Fibroblast of upper back skin (primary cell): ENCODE measurements around the gene FAM180A.
"Not testable (repeated sequence)": the region's sequence is repeated elsewhere in the genome, so short reads cannot be mapped to it uniquely, and the experiment has no call there.

Source experiments
- DNase-seq: peaks from one replicate; pipeline ENCODE4 v3.0.0-alpha.2; 2013

The FAM180A gene

DNA sequence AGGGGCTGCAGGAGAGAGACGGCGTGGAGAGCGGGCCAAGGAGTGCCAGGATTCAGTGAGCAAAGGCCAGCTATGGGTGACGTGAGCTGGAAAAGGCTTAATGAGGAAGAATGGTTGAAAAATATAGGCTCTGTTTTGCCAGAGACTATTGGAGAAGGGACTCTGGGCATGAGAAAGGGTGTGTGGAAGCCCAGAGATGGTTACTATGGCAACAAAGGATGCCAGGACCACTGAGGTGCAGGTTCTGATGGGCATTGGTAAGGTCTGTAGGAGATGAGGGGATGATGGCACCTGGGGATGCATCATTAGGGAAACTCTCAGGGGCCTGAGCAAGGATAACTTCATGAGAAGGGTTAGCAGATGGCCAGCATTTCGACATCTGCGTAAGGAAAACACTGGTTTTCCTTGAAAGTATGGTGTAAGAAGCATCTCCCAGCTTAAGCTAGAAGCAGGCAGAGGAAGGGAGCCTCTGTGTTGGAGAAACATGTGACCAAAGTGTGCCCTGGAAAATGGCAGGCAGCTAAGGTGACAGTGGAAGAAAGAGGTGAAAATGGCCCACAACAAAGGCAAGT is 21.6 kb upstream of the FAM180A start:
- DNase-seq, result peak; percentile 47

DNA sequence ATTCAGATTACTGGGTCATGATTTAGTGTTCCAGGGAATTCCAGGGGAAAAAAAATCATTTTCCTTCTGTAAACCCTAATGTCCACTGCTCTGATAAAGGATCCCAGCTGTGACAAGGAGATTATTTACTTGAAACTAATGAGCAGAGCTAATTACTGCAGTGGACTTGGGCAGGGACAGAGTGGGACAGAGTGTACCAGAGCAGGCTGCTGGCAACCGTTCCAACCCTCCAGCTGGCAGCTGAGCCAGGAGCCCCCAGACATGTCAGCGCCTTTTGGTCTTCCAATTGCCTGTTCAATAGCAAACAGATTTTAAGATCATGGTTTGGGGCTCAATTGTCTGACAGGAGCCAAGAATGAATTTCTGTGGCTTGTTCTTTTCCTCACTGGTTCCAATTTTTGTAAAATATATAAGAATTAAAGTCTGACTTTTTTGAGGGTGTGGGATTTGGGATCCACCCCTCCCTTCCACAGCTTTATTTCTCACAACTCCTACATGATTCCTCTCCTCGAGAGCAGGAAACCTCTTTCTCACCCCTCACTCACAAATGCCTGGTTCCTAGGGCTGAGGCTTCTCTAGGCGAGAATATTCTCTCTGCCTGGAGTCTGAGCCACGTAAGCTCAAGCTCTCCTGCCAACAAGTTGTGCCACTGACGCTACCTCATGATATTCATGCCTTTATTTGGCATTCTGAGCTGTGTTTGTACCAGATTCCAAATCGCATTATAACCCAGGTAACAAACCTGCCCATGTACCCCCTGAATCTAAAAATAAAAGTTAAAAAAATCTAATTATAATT is 20.6 kb upstream of the FAM180A start:
- no peak for DNase-seq

DNA sequence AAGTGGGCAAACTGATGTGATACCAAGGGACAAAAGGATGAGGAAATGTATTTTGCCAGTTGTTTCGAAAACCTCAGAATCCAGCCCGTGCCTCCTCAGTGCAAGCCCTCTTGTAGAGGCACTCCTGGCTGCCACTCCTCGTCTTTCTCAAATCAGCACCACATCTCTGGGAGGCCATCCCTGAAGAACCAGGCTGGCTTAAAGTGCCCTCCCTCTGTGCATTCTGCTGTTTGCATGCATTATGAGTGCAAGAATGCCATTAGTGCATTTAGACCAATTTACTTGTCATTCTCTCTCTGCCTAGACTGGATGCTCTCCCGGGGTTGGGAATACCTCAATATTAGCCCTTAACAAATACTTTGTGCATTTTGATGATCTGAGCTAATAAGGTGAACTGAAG is 19.9 kb upstream of the FAM180A start:
- no peak for DNase-seq

DNA sequence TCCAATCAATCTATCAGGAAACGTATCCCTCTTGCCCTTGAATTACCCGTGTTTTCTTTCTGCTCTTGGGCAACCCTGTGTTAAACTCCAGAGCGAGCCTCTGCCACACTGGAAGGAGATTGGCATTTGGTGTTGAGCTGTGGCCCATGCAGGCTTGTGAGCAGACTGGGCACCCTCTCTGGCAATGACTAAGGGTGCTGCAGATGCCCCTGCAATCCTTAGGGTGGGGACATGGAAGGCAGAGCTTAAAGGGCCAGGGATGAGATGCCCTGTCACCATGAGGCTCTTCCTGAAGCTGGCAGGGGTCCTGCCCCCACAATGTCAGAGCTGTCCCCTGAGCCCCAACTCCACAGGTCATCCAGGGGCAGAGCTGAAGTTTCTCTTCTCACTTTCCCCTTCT is 19.5 kb upstream of the FAM180A start:
- DNase-seq, result no peak

DNA sequence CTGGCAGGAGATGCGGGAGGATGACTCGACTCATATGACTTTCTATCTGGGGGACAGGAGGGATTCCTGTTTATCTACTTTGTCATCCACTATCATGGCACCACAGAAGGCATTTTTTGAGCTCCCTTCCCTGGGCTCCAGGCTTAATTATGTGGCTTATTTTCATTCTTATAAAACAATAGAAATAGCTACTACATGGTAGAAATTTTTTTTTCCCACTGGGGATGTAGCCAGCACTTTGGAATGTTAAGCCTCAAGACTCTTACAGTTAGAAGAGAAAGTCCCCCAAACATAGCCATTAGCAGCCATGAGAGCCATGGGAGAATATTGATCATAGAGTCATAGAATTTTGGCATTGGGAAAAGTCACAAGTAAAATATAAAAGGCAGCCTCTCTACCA is 14.6 kb upstream of the FAM180A start:
- peak; percentile 71 for DNase-seq

DNA sequence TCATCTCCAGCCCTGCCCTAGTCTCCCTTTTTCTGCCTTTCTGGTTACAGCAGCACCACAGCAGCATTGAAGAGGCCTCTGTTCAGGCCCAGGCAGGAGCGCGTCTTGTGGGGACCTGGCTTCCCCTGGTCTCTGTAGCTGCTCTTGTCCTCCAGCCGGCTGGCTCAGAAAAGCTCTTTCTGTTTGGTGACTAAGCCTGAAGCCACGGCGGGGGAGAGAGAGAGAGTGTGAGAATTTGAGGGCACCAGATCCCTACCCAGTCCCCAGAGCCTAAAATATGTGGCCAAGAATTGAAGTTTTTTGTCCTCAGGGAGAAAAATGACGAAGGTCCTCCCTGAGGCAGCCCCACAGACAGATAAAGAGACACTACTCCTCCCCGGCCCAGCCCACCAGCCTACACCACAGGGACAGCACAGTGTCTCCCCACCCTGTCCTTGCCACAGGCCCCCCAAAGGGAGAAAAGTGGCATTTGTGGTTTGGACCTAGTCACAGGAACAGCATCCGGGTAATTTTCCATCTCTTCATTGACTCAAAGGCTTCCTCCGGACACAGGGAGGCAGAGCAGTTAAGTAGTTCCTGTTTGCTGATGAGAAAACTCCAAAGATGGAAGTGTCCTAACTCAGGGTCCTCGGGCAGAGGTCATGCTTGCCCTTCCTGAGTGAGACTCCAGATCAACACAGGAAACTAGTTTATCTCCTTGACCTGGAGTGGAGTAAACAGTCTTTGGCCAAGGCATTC is 13.3 kb upstream of the FAM180A start:
- DNase-seq, result peak; percentile 68

DNA sequence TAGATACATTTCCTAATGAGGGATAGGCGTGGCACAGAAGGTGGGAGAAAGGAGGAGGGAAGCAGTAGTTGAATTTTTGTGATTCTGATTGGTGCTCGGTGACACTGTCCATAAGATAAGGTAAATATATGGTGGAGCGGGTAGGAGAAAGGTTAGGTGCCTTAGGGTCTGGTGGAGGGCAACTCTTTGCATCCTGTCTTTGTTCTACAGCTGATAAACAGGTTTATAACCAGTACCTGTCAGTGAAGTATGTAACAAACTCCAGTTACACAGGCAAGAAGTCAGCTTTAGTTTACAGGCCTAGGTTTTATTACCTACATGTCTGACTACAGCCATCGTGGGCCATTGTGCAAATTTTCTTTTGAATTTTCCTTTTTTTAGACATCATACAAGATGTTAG is 10.9 kb upstream of the FAM180A start:
- no peak for DNase-seq

DNA sequence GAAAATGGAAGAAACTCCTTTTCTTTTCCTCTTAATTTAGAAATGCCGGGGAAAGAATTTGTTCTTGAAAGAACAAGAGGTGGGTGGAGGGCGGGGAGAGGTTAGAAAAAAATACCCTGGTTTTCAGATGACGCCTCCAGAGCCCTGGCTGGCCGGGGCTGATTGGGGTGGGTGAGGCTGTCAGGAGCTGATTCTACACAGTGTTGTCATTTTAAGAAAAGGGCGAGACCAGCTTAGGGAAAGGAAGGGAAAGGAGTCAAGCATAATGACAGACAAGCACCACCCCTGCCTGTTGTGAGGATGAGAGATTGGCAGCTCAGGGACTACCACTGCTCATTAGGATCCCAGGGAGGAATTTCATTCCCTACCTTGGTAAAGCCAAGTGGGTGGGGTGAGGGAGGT is 9.9 kb upstream of the FAM180A start:
- DNase-seq, result peak; percentile 76

DNA sequence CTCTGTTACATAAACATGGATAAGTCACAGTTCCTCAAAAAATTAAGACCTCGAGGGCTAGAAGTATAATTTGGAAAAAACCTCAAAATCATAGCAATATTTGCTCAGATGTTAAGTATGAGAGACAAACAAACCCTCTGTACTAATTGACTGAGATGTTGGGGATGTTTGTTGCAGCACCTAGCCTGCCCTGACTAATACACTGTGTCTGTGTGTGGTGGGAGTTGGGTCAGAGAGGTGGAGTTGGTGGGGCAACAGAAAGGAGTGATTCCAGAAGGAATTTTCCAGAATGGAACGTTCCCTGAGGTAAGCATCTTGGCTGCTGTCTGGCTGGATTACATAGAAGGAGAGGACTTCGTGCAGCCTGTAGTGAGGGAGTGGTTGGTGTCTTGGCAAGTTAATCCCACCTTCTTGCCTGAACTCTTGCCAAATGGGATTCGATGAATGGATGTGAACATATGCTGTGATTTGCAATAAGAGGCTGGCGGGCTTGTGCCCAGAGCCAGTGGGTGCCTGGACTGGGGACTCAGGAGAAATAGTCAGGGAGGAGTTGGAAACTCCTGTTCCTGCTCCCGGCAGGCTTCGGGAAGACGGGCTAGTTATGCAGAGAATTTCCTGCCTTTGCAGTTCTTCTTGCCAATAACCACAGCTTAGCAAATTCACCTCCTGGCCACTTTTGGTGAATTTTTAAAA is 9.3 kb upstream of the FAM180A start:
- DNase-seq, result peak; percentile 91

DNA sequence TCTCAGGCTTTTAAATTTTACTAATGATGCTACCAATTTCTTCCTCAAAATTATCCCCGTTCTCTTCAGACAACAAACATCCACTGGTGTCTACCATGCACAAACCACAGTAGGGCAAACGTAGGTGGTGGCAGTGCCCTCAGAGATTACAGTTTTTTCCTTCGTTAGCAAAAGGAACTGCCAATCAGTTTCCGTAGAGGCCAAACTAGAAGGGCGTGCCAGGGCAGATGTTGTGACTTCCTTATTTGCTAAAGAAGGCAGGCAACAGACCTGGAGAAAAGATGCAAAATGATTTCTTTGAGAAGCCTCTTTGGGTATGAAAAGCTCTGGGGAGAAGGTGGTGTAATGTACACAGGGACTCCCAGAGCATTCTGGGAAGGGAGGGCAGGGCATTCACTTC is 7.6 kb upstream of the FAM180A start:
- DNase-seq, result no peak

DNA sequence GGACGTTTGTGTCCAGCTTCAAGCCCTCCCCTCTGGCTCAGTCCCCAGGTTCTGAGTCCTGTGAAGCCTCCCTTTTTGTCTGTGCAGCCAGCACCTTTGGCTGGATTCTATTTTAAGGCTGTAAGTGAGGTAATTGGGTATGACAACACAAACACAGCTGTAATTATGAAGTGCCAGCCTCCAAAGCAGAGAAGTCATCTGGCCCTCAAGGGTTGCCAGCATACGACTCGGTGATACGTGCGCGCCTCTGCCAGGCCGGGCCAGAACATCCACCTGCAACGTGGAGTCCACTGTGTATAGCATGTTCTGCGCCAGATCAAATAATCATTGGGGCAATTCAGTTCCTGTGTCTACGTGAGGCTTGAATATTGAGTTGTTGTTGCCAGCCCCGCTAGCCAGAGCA is 6.7 kb upstream of the FAM180A start:
- no peak for DNase-seq

DNA sequence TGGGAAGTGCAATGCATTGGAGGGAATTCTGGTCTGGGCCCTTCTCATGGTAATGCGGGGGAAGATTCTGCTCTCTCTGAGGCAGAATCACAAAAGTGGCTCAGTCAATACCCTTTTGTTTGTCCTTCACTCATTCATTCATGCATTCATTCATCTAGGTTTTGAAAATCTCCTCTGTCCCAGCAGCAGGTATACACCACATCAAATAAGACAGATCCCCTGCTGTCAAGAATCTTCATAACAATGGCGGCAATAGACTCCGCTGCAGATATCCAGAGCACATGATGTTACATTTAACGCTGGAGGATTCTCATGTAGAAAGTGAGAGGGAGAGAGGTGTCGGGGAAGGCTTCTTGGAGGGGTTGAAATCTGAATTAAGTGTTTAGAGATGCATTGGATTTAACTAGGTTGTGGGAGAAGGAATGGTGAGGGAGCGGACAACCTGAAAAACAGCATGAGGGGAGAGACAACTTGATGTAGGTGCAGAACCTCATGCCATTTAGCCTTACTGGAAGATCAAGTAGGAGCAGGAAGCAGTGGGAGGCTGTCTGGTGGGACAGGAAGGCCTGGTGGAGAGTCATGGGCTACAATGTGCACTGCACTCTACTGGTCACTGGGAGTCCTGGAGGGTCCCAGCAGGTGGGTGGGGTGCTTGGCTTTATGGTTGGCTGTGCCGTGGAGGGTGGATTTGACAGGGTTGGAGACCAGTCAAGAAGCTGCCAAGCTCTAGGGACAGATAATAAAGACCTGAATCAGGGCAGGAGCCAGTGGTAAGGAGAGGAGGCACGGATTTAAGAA is 5.2 kb upstream of the FAM180A start:
- DNase-seq, result no peak

DNA sequence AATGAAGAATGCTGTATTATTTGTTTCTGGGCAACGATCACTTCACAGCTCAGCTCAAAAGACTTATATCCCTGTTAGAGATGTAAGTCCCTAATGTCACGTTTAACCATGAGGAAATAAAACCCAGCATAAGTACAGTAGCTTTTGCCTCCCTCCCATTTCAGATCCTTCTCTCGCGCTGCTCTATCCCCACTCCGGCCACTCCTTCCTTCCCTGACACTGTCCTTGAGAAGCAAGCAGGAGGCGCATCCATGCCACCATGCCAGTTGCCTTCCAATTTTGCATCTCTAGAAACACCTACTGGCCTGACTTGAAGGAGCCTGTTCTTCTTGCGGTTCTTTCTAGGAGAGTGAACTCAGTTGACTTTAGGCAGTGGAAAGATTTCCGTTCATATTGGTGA is 1.2 kb downstream of the FAM180A start:
- no peak for DNase-seq

DNA sequence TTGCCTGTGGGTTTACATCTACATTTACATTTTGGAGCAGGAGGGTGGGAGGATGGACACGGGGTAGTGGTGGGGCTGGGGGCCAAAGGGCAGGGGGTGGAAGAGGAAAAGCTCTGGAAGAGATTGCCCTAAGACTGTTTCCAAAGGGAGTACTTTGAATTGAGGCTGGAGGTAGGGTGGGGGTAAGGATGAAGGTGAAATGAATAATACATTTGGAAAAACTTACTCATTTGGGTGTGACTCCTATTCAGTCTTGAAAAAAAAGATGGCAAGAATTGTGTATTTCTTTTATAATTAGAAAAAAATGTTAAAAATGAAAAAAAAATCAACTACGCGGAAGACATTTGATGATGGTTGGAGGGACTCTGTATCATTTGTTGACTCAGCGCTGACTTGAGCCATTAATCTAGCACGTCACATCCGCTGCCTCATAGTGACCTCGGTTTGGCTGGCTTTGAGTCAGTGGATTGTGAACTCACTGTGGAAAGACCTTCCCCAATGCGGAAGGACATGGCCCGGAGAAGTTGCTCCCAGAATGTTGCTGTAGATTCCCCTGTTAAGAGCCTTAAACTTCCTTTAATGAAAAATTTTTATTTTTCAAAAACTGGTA is 2.8 kb downstream of the FAM180A start:
- peak; percentile 98 for DNase-seq

DNA sequence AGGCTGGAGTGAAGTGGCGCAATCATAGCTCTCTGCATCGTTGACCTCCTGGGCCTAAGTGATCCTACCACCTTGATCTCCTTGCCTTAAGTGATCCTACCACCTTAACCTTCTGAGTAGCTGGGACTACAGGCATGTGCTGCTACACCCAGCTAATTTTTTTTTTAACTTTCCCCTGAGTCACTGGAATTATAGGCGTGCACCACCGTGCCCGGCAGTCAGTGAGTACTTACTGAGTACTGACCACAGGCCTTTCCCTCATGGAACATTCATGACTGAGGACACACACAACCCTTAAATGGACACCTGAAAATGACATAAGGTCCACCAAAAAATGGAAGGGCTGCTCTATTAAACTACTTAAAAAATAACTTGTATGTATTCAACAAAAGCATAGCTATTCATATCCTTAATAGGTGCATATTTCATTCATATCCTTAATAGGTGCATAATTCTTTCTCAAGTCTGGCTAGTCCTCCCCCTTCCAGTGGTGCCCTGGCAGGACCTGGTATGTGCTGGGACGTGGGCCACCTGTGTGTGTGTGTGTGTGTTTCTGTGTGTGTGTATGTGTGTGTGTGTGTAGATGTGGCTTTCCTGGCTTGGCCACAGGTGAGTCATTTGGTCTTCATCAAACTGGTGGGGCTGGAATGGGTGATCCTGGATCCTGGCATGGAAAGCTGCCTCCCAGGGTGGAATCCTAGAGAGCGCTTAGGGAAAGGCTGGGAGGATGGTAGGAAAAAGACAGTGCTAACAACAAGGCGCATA is 3.5 kb downstream of the FAM180A start:
- peak; percentile 80 for DNase-seq

DNA sequence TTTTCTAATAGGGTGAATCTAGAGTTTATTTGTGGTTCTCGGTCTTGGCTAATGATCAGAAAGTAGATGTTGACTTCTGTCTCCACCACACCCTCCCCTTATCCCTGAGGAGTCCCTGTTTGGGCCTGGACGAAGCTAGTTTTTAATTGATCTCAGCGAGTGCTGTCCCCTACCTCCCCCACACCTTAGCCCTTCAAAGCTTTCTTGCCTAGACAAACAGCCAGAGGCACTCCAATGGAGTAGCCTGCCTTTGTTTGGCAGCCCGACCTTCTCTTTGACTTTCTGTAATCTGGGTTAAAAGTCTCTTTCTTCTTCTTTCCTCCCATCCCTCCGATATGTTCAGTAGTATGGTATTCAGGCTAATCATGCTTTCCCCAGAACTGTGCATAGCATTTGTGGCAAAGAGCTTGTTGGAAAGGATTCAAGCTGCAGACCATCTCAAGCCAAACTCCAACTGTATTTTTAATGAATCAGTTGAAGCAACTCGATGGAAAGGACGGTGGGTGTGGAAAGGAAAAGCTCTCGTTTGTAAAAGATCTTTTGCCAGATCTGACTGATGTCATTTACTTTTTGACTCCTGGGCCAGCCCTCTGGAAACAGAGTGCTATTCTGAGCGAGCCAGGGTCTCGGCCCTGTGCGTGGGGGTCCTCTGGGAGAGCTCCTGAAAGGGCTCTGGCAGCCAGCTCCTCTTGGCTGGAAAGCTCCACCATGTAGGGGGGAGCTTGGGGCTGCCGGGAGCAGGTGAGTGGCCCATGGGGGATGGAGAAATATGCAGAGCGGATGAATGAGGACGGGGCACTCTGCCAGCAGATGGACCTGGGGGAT is 4.5 kb downstream of the FAM180A start:
- DNase-seq, result peak; percentile 89

DNA sequence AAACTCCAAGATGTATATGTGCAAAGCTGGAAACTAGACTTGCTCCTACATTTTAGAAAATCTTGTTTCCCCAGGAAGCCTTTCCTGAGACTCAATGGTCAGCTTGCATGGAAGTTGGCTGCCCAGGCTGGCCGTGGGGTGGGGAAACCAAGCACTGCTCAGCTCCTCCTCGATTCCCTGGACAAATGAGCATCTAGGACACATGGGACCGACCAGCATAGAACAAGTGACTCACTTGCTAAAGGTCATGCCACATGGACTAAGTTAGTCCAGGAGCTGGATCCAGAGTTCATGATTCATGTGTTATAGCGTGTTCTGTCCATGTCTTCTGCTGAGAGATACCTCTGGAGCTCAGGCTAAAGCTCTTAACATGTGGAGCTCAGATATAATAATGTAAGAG is 6.2 kb downstream of the FAM180A start:
- DNase-seq, result no peak

DNA sequence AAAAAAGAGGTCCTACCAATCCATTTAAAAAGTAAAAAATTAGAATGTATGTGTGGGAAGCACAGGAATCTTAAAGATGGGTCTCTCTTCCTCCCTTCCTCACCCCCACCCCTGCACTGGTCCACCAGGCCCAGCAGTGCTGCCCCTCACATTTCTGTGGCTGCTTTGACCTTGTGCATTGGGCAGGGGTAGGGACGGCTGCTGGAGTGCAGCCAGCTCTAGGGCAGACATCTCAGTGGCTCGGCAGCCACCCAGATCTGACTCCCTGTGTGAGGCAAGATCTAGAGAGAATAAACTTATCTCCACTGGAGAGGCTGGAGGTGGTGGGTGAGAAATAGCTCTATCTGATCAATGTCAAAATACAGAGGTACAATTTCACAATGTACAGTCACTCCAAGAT is 6.7 kb downstream of the FAM180A start:
- no peak for DNase-seq

DNA sequence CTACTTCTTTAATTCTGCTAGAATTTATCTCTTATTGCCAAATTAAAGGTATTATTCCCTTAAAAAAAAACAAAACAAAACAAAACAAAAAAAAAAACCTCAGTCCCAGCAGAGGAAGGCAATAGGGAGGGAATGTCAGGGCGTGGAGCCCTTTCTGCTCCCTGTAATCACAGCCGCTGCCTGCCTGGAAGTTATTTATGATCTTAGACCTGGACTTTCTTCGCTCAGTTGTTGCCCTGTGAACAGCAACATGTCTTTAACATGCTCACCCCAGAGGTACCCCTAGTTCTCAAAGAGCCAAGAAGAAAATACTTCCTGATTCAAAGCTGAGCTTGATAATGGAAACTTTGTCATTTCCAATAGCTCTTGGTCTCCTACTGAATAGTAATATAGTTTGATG is 7.7 kb downstream of the FAM180A start:
- no peak for DNase-seq

DNA sequence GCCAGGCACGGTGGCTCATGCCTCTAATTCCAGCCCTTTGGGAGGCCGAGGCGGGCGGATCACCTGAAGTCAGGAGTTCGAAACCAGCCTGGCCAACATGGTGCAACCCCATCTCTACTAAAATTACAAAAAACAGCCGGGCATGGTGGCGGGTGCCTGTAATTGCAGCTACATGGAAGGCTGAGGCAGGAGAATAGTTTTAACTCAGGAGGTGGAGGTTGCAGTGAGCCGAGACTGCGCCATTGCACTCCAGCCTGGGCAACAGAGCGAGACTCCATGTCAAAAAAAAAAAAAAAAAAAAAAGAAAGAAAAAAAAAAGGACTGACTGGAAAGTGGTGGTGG is 11.3 kb downstream of the FAM180A start:
- DNase-seq, result not testable (repeated sequence)
